ENCODE data around the gene ACTL6A.
"Not testable (repeated sequence)": the region's sequence is repeated elsewhere in the genome, so short reads cannot be mapped to it uniquely, and the experiment has no call there.

Gene ACTL6A

DNA sequence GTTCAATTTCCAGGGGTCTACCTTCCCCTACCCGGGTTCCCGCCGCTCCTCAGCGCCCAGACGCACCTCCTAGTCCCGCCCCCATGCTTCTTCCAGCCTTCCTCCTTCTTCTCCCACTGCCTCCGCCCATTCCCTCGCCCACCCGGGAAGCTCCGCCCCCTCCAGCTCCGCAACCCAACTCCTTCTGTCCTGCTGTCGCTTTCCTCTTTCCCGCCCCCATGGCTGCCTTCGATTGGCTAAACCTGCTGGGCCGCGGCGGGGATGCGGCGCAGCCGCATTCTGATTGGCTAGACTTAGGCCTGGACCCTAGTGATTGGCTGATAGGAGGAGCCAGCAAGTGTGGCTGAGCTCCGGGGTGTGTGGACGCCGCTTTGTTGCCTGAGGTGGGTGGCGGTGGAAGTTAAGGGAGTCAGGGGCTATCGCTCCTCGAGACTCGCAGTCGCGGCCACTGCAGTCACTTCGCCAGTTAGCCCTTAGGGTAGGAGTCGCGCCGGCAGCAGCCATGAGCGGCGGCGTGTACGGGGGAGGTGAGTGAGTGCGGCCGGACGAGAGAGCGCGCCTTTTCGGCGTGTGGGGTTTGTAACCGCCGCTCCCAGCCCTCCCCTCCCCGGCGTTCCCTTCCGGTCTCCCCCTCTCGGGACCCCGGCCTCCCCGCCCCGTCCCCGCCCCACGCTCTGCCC lies at the start of gene ACTL6A:
TSS of gene ACTL6A (plus strand) at position 336 of the 680 bp plus-strand sequence. CDS start at position 503, 167 bp downstream.
- peak; percentile 99 for DNase-seq (ENCODE audit: low read depth)

DNA sequence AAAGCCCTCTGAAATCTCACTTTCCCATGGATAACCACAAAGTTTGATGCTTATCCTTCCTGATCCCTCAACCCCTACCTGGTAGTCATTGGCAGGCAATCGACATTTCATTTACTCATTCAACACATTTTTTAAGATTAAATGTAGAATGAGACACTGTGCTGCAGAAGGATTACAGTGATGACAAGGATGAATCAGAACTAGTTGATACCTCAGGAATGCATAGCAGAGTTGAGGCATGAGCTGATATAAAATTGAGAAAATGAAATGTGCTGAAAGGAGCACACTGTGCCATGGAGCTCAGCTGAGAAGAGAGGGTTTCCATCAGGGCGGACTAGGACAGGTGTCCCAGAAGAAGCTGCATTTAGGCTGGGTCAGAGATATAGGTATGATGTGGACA lies 48.9 kb upstream of the ACTL6A start:
- DNase-seq (ENCODE audit: low read depth) = peak; percentile 54

- DNase-seq (ENCODE audit: low read depth) = not testable (repeated sequence)
Measured at GRCh38 chr3:179516461-179517251, 46.1 kb upstream of the ACTL6A start.

DNA sequence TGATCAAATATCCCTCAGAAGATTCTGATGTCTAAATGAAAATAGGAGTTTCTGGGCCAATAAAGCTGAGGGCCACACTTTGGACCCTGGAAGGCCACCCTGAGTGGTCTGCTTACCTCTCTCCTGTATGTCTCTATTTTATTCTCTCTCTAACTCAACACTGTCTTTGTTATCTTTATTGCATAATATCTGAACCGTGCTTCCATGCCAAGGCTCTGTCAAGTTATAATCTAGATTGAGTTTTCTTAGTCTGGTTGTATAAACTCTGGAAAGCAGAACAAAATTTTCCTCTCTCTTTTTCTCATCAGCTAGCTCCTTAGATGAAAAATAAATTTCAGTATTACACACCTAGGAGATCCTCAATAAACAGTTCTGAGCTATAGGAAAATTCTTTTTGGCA lies 36.2 kb upstream of the ACTL6A start:
- DNase-seq (ENCODE audit: low read depth) = peak; percentile 83

GRCh38 chr3:179526989-179527391 lies 35.7 kb upstream of the ACTL6A start:
- peak; percentile 85 for DNase-seq (ENCODE audit: low read depth)

DNA sequence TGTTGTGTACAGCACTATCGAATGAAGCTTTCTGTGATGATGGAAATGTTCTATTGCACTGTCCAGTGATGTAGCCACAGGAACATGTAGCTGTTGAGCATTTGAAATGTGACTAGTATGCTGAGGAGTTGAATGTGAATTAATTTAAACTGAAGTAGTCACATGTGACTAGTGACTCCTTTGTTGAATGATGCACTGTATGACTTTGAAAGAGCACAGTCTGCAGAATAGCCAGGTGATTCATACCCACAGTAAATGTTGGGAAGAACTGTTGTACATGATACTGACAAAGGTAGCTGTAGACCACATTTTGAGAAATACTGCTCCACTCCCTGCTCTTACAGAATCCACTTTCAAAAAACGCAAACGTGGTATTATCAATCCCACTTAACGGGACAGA lies 34.0 kb upstream of the ACTL6A start:
- peak; percentile 52 for DNase-seq (ENCODE audit: low read depth)

- DNase-seq (ENCODE audit: low read depth) = no peak
Measured at GRCh38 chr3:179531576-179531975, 31.1 kb upstream of the ACTL6A start.

- no peak for DNase-seq (ENCODE audit: low read depth)
Measured at GRCh38 chr3:179533274-179533673, 29.5 kb upstream of the ACTL6A start.

DNA sequence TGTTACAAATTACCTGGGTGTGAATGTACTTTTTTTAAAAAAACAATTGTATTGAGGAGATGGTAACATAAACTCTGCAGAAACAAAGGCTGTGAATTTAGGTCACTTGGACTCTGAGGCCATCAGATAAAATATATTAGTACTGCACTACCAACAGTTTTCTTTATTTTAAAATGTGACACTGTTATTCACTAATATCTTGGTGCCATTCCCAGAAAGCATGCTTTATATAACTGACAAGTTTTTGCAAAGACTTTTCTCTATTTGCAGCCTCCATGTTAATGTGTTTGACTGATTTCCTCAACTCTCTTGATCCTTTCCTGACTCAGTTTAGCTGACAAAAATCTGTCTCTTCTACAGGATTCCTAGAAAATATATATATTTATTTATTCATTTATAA lies 26.5 kb upstream of the ACTL6A start:
- no peak for DNase-seq (ENCODE audit: low read depth)

DNA sequence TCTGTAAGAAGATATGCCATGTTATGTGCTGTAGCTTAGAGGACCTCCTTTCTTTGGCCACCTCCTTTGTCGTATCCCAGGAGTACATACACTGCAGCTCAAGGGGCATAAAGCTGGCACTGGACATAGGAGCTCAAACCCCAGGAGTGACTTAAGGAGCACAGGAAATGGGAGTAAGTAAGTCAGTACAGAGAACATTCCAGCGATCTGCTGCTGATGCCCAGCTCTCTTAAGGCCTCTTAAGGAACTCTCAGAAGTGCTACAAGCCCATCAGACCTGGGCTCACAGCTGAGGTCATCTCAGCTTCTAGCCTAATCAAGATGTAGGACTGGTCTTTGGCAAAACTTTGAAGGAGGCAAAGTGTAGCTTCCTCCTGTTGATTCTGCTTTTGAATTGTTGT lies 21.6 kb upstream of the ACTL6A start:
- DNase-seq (ENCODE audit: low read depth) = no peak

GRCh38 chr3:179541596-179541995 lies 21.1 kb upstream of the ACTL6A start:
- DNase-seq (ENCODE audit: low read depth) = no peak

- no peak for DNase-seq (ENCODE audit: low read depth)
Measured at GRCh38 chr3:179542375-179542774, 20.4 kb upstream of the ACTL6A start.

DNA sequence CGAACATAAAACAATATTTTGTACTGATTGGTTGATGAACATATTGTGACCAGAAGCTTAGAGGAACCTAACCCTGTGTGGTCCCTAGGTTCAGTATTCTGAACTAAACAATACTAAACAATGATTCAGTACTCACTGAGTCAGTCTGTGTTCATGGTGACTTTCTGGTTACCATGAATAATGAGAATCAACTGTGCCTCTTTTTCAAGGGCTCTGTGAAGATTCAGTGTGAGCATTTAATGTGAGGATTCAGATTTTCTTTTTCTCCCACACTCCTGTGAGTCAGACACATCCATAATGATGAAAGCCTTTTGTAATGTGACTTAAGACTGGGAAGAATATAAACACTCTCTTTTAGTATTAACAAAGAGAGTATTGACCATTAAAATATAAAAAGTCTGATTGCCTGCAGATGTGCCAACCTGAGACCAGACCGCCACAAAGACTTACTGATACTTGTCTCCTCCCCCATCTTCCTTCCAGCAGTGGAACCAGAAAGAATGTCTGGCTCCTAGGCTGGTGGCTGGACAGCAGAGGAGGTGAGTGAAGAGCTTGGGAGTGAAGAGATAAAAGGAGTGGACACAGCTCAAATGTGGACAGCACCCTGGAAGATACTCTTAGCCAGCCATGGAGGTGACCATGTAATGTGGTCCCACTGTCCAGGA lies 17.6 kb upstream of the ACTL6A start:
- peak; percentile 93 for DNase-seq (ENCODE audit: low read depth)

DNA sequence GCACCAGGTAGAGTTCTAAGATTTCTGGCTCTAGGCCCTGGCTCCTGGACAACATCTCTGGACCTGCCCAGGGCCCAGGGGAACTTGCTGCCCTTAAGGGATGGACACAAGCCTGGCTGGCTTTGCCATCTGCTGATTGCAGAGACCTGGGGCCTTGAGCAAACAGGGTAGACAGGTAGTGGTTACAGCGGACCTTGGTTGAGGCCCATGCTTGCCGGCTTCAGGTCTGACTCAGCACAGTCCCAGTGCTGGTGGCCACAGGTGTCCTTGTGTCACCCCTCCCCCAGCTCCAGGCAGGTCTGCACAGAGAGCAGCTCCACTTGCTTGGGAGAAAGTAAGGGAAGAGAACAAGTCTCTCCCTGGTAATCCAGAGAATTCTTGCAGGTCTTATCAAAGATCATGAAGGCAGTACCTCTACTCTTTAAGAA lies 15.9 kb upstream of the ACTL6A start:
- no peak for DNase-seq (ENCODE audit: low read depth)

DNA sequence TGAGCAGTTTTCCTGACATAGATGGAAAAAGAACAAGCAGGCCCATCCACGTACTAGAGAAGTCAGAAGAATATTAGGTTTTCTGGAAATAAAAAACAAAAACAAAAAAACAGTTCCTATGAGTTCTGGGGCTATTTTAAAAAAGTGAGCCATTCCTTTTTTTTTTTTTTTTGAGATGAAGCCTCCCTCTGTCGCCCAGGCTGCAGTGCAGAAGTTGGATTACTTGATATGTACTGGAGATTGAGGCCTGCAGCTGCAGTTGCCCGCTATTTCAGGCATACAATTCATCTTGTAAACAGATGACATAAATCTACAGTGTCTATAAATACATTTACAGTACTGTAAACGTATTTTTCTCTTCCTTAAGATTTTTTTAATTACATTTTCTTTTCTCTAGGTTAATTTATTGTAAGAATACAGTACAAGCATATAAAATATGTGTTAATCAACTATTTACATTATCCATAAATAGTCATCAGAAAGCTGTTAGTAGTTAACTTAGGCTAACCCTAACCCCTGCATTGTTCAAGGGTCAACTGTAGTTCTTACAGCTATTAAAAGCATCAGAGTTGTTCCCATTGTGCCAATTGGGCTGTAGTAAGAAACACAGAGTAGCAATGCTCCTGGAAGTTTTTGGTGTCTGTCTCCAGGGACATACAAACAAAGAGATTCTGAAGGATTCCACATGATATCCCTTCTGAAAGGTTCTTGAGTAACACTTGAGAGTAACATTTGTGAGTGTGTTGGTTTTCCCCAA lies 11.2 kb upstream of the ACTL6A start:
- no peak for DNase-seq (ENCODE audit: low read depth)

- peak; percentile 85 for DNase-seq (ENCODE audit: low read depth)
Measured at GRCh38 chr3:179558742-179559364, 3.9 kb upstream of the ACTL6A start.

GRCh38 chr3:179560791-179561190 lies 1.9 kb upstream of the ACTL6A start:
- no peak for DNase-seq (ENCODE audit: low read depth)

GRCh38 chr3:179563271-179563783 lies 601 bp downstream of the ACTL6A start:
- peak; percentile 49 for DNase-seq (ENCODE audit: low read depth)

DNA sequence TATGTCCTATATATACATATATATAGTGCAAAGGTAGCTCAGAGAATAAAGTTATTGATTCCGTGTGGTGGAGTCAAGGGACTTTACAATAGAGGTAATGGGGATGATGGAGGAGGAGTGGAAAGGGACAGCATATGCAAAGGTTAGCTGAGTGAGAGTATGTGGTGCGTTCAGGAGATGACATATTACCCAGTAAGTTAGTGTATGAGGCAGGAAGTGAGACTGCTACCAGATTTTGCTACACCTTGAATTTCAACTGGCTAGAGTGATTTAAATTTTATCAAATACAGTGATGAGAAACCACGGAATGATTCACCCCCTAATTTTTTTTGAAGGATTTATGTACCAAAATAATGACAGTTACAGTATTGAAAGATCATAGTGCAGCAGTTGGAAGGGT lies 2.8 kb downstream of the ACTL6A start:
- DNase-seq (ENCODE audit: low read depth) = no peak

- no peak for DNase-seq (ENCODE audit: low read depth)
Measured at GRCh38 chr3:179580992-179581391, 18.3 kb downstream of the ACTL6A start.

DNA sequence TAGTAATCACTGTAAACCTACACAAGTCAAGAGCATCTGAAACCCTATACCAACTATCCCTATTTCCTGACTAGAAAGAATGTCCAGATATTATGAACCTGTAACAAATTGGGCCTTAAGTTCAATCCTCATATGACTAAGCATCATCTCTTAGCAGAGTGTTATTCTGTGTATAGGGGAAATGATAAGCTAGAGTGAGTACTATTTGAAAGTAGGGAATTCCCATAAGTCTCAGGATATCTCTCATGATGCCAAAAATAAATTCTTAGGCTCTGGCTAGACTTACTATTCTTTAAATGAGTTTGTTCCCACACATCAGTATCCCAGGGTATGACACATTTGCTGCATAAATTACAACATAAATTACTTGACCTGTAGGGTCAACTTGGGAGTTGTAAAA lies 26.4 kb downstream of the ACTL6A start:
- DNase-seq (ENCODE audit: low read depth) = peak; percentile 48
